ENCODE results near the gene CALU. TPM values are rescaled to one million over a fixed set of nuclear protein-coding genes. Genes with fewer than 3 reads are reported as not detected.
A peak's percentile ranks its signal among the peaks of the same experiment; 100 is the strongest.

Gene CALU
- total RNA-seq, 2 experiments from 2014 or later = 33.0 to 35.4 TPM

DNA sequence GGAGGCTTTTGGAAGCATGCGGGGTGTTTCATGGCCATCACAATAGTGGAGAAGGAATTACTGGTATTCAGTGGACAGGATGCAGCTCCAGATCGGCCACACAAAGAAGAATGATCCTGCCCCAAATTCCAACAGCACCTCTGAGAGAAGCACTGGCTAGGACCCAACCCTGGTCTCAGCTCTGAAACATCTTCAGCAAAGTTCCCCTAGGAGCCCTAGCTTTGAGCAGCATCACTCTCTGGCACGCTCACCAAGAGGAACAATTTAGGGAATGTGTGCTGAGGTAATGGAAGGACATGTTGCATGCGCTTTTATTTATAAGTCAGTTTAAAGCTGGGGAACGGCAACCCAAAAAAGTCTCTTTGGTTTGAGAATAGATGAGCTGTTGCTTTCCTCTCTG lies 42.0 kb downstream of the CALU start:
- H3K9me3 Mint-ChIP-seq = peaks cover 19% of the 10 kb centered on the region
- peaks cover 20% of the 10 kb centered on the region for H3K4me1 Mint-ChIP-seq (ENCODE audit: low read depth)
- no peak for DNase-seq
- no peak overlapping the region for H3K4me3 Mint-ChIP-seq
- H3K27ac Mint-ChIP-seq = no peak overlapping the region
- H3K36me3 Mint-ChIP-seq (ENCODE audit: low read depth) = no peaks in the 10 kb centered on the region
- CTCF ChIA-PET = interaction anchor here (0.6 to 0.7 kb wide), 3 partner anchors 109 to 1723 kb away, joined by 3 to 4 read pairs (median 3); no protein-coding TSS in a partner anchor
- H3K27me3 Mint-ChIP-seq (ENCODE audit: low read depth) = no peaks in the 10 kb centered on the region
- intact Hi-C loops (cut with micrococcal nuclease) = no loop called here

DNA sequence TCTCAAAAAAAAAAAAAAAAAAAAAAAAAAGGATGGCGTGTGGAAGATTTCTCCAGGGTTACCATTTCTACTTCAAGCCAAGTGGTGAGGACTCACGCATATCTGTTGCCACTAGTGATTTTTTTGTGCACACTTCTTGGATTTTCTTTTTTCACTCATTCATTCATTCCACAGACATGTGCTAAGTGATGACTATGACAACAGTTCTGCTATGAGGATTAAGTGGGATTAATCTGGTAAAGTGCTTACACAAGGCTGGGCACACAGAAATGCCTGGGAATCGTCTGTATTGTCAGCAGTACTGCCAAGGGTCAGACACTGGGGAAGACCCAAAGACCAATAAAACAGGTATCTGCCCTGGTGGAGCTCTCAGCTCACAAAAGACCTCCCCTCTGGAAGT lies 42.7 kb downstream of the CALU start:
- Mint-ChIP-seq H3K27ac (no peak overlapping the region), H3K36me3 (ENCODE audit: low read depth) (no peaks in the 10 kb centered on the region), H3K4me3 (no peak overlapping the region), H3K9me3 (peaks cover 15% of the 10 kb centered on the region), H3K27me3 (ENCODE audit: low read depth) (no peaks in the 10 kb centered on the region), H3K4me1 (ENCODE audit: low read depth) (peaks cover 15% of the 10 kb centered on the region)
- DNase-seq = no peak
- intact Hi-C loops (cut with micrococcal nuclease) = no loop called here
- CTCF ChIA-PET = interaction anchor here (0.6 kb wide), 1 partner anchor 110 kb away, joined by 3 read pairs; no protein-coding TSS in a partner anchor

- CTCF ChIA-PET = interaction anchor here (1.0 kb wide), 1 partner anchor 113 kb away, joined by 3 read pairs; no protein-coding TSS in a partner anchor
These were observed 44.1 kb downstream of the CALU start for GRCh38 chr7:128783143-128783861.

DNA sequence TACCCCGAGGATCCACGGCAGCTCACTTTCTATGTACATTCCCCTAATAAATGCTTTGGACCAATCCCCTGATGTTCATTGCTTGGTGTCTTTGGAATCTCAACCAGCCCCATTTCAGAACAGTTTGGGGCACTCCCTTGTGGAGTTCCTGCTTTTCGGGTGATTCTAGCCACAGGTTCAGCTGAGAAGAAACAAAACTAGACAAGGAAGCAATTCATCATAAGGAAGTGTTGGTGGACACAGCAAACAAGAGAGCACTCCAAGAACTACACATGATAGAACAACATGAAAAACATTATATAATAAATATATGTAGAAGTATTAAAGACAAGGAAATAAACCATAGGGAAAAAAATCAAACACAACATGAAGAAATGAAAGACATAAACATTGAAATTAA lies 46.6 kb downstream of the CALU start:
- CTCF ChIA-PET = interaction anchor here (1.5 kb wide), 1 partner anchor 98 kb away, joined by 5 read pairs; no protein-coding TSS in a partner anchor
- intact Hi-C loops (cut with micrococcal nuclease) = no loop called here
- Mint-ChIP-seq H3K36me3 (ENCODE audit: low read depth) (no peaks in the 10 kb centered on the region), H3K27ac (no peak overlapping the region), H3K9me3 (no peaks in the 10 kb centered on the region), H3K4me3 (no peak overlapping the region), H3K4me1 (ENCODE audit: low read depth) (peaks cover 3% of the 10 kb centered on the region), H3K27me3 (ENCODE audit: low read depth) (peaks cover 3% of the 10 kb centered on the region)
- no peak for DNase-seq

More at GRCh38 chr7:128783143-128783861, 44.1 kb downstream of the CALU start:
- H3K36me3 Mint-ChIP-seq (ENCODE audit: low read depth) = no peaks in the 10 kb centered on the region
- H3K27ac Mint-ChIP-seq = no peak overlapping the region
- H3K4me1 Mint-ChIP-seq (ENCODE audit: low read depth) = peaks cover 2% of the 10 kb centered on the region
- intact Hi-C loops (cut with micrococcal nuclease) = no loop called here
- no peak for DNase-seq
- H3K9me3 Mint-ChIP-seq = peaks cover 2% of the 10 kb centered on the region
- H3K4me3 Mint-ChIP-seq = no peak overlapping the region
- H3K27me3 Mint-ChIP-seq (ENCODE audit: low read depth) = no peaks in the 10 kb centered on the region

DNA sequence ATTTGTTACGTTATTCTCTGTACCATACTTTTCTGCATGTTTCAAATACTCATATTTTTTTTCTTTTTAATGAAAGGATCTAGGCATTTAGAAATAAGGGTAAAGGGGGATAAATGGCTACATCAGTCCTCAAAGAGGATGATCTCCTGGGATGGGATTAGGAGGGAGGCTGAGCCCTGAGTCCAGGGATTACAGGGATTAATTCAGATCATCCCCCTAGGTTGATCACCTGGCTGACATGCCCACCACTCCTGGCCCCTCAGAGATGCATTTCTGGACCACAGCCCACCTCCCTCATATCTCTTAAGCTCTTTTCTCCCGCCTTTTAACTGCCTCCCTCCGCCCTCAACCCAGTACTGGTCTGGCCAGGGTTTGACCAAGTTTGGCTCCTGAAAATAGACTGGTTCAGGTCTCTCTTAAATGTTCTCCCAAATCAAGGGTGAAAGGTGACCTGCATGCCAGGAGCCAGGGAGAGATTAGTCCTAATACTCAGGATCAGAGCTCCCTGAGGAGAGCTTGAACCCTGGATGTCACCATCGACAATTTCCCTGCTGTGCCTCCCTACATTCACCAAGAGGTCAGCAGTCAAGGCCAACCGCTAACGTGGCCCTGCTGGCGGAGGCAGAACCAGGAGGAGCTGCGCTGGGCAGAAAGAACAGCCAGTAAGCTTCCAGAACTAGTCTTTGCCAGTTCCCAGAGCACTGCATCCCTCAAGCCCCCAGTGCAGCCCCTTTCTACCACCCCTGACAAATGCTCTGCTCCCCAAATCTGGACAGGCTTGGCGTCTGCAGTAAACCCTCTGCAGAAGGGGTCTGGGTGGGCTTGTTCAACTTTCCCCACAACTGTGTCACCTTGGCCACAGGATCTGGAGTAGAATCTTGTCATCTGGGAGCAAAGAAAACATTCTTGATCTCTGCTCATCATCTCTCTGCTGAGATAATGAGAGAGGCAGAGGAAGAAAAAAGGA lies 49.6 kb downstream of the CALU start:
- Mint-ChIP-seq H3K36me3 (ENCODE audit: low read depth) (no peaks in the 10 kb centered on the region), H3K27ac (no peak overlapping the region), H3K27me3 (ENCODE audit: low read depth) (peaks cover 3% of the 10 kb centered on the region), H3K4me1 (ENCODE audit: low read depth) (peaks cover 3% of the 10 kb centered on the region), H3K9me3 (no peaks in the 10 kb centered on the region), H3K4me3 (no peak overlapping the region)
- CTCF ChIA-PET = no interaction called here
- no peak for DNase-seq
- intact Hi-C loops (cut with micrococcal nuclease) = no loop called here

DNA sequence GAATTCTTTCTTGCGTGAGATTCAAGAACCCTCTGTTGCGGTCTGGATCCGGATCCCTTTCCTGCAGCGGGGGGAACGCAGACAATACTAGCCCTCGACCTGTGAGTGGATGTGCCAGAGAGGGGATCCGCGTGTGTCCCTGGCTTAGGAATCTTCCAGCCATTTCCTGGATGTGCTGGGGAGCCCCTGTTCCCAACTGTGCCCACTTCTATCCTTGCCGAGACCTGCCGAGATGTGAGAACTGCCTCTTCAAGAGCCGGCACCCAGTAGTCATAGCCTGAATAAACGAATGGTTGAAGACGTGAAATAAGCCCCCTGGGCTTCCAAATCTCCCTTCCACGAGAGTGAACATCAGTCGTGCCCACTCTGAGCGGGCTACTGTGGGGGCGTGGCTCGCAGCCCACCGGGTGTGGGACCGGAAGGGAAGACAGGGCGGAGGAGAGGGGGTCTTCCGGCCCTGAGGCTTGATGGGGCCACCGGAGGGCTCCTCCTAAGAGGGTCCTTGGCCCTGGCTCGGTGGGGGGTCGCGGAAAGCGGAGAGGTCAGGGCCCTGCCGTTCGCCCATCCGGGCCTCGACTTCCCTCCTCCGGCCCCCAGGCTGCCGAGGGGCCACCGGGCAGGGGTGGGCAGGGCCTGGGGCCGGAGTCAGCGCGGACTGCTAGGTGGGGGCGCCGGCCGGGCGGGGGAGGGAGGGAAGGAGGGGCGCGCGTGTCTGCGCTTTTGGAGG lies 51.3 kb downstream of the CALU start:
- Mint-ChIP-seq H3K27ac (no peak overlapping the region), H3K4me3 (peak overlapping the region; percentile 59), H3K36me3 (ENCODE audit: low read depth) (no peaks in the 10 kb centered on the region), H3K27me3 (ENCODE audit: low read depth) (peaks cover 3% of the 10 kb centered on the region), H3K4me1 (ENCODE audit: low read depth) (peaks cover 3% of the 10 kb centered on the region), H3K9me3 (no peaks in the 10 kb centered on the region)
- no peak for DNase-seq
- intact Hi-C loops (cut with micrococcal nuclease) = loop anchor here (1.0 to 5.0 kb wide), 5 partner anchors 51 to 447 kb away; partner anchors contain the start of genes ATP6V1F, CALU and RBM28
- CTCF ChIA-PET = interaction anchor here (0.6 kb wide), 1 partner anchor 448 kb away, joined by 3 read pairs; no protein-coding TSS in a partner anchor

DNA sequence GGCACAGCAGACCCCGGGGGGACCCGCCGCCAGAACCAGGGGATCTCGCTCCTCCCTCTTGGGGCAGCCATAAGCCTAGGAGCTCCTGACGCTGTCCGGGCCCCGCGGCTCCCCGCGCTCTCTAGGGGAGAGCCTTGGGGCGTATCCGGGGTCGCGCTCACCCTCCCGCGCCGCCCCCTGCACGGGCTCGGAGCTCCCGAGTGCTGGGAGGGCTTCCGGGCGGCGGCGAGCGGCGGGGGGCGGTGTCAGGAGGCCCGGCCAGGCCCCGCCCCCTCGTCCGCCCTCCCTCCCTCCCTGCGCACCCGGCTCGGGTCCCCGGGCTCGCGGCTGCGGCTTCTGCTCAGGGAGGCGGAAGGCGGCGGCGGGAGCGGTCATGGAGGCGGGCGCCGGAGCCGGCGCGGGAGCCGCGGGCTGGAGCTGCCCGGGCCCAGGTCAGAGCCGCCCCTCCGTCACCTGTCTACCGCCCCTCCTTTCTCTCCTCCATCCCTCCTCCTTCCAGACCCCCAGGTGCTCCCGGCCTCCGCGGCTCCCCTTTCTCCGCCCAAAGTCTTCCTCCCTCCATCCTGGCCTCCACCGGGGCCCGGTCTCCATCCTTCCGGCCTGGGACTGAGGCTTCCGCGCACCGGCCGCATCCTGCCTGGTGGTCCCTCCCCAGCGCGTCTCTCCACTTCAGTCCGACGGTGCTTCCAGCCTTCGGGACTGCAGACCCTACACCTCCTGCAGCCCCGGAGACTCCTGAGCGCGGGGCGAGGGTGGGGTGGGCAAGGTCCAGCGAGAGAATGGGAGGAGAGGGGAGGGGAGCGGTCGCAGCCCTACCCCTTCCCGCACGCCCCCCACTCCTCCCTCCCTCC lies 52.2 kb downstream of the CALU start, which contains the start of gene CCDC136:
CCDC136 (plus strand) TSS at position 848 of the 851 bp plus-strand sequence. CDS start 444 bp downstream, outside the sequence.
- CTCF ChIA-PET = no interaction called here

DNA sequence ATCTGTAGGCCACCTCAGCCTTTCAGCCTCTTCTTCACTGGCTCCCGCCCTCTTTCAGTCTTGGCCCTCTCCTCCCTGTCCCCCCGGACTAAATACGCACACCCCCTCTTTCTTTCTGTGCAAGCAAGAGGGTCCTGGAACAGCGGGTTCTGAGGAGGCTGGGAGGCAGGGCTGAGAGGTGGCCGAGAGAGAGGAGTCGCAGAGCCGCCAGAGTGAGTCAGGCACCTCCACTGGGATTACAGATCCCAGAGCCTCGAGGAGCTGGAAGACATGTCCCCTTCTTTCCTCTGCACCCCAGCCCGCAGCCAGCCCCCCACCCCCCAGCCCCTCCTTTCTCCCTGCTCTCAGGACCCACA lies 52.8 kb downstream of the CALU start:
- Mint-ChIP-seq H3K9me3 (no peaks in the 10 kb centered on the region), H3K36me3 (ENCODE audit: low read depth) (no peaks in the 10 kb centered on the region), H3K4me1 (ENCODE audit: low read depth) (peaks cover 3% of the 10 kb centered on the region), H3K27me3 (ENCODE audit: low read depth) (peaks cover 3% of the 10 kb centered on the region), H3K4me3 (peak overlapping the region; percentile 82), H3K27ac (no peak overlapping the region)
- DNase-seq = no peak
- intact Hi-C loops (cut with micrococcal nuclease) = loop anchor here (1.0 to 5.0 kb wide), 5 partner anchors 53 to 449 kb away; partner anchors contain the start of genes ATP6V1F, CALU and RBM28
- CTCF ChIA-PET = interaction anchor here (0.9 kb wide), 1 partner anchor 40 kb away, joined by 3 read pairs; no protein-coding TSS in a partner anchor

More for the DNA sequence above, 52.2 kb downstream of the CALU start, which contains the start of gene CCDC136:
- intact Hi-C loops (cut with micrococcal nuclease) = loop anchor here (1.0 to 5.0 kb wide), 5 partner anchors 52 to 448 kb away; partner anchors contain the start of genes ATP6V1F, CALU and RBM28
- Mint-ChIP-seq H3K36me3 (ENCODE audit: low read depth) (no peaks in the 10 kb centered on the region), H3K4me1 (ENCODE audit: low read depth) (peaks cover 3% of the 10 kb centered on the region), H3K27ac (no peak within 1 kb of the TSS), H3K9me3 (no peaks in the 10 kb centered on the region), H3K27me3 (ENCODE audit: low read depth) (peaks cover 3% of the 10 kb centered on the region), H3K4me3 (peak within 1 kb of the TSS; percentile 82)
- peak; percentile 79 for DNase-seq

DNA sequence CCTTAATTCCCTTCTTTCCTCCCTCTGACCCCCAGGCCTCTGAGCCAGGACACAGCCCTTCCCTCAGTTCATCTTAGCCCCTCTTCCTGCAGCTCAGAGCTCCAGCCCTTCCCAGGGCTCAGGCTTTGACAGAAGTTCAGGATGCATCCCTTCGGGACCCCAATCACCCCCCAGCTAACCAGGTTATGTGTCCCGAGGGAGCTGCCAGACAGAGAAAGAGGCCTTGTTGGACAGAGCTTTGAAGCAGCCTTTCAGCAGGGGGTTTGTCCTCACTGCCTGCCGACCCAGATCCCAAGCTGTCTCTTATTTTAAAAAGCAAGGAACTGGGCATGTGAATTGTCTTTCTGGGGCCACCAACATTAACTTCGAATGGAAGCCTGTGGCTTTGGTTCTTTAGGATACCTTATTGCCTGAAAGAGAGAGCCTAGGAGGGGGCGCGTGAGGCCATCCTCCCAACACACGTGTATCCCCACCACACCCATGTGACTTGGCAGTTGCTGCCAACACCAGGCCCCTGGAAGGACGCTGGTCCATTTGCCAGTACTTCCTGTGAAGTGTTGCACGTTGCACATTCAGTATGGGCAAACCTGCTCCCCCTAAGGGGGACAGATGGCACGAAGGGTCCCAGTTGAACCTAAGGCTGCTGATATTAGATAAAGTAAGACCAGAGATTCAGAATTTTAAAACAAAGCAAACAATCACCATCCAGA lies 53.5 kb downstream of the CALU start:
- peaks cover 3% of the 10 kb centered on the region for H3K27me3 Mint-ChIP-seq (ENCODE audit: low read depth)
- peak overlapping the region; percentile 36 for H3K4me3 Mint-ChIP-seq
- H3K27ac Mint-ChIP-seq = no peak overlapping the region
- peaks cover 3% of the 10 kb centered on the region for H3K4me1 Mint-ChIP-seq (ENCODE audit: low read depth)
- CTCF ChIA-PET = interaction anchor here (0.9 kb wide), 2 partner anchors 39 to 89 kb away, joined by 3 read pairs; no protein-coding TSS in a partner anchor
- intact Hi-C loops (cut with micrococcal nuclease) = loop anchor here (5.0 kb wide), 2 partner anchors 300 to 420 kb away; no protein-coding TSS in a partner anchor
- no peaks in the 10 kb centered on the region for H3K36me3 Mint-ChIP-seq (ENCODE audit: low read depth)
- no peaks in the 10 kb centered on the region for H3K9me3 Mint-ChIP-seq
- DNase-seq = no peak

DNA sequence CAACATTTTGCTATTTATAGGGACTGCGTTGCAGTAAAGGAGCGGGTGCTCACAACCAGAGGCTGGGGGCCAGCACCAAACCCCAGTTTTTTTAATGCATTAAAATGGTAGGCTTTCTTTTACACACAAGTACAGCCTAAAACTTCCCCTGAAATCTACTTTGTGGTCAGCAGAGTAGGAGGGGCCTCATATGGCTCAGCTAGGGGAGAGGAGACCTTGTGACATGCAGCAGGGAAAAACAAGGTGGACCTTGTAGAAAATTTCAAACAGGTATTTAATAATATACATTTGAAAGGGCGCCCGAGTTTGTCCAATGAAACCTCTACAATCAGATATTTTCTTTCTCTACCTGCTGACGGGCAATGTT lies 54.0 kb downstream of the CALU start:
- no peak overlapping the region for H3K4me3 Mint-ChIP-seq
- CTCF ChIA-PET = interaction anchor here (0.9 to 1.4 kb wide), 2 partner anchors 88 to 93 kb away, joined by 3 read pairs; no protein-coding TSS in a partner anchor
- no peak for DNase-seq
- H3K9me3 Mint-ChIP-seq = no peaks in the 10 kb centered on the region
- peaks cover 3% of the 10 kb centered on the region for H3K27me3 Mint-ChIP-seq (ENCODE audit: low read depth)
- no peak overlapping the region for H3K27ac Mint-ChIP-seq
- no peaks in the 10 kb centered on the region for H3K36me3 Mint-ChIP-seq (ENCODE audit: low read depth)
- H3K4me1 Mint-ChIP-seq (ENCODE audit: low read depth) = peaks cover 3% of the 10 kb centered on the region
- intact Hi-C loops (cut with micrococcal nuclease) = loop anchor here (5.0 kb wide), 2 partner anchors 299 to 419 kb away; no protein-coding TSS in a partner anchor

Data from activated naive CD4-positive, alpha-beta T cell treated with anti-CD3 and anti-CD28 coated beads for 36 hours (primary cell).